ENCODE results near the gene FDX2.
A peak's percentile ranks its signal among the peaks of the same experiment; 100 is the strongest.

The FDX2 gene

GRCh38 chr19:10332965-10333757 lies 17.3 kb upstream of the FDX2 start, which contains the start of gene RAVER1:
RAVER1 (minus strand) TSS chr19:10333529; CDS start chr19:10333507, 22 bp downstream.
- peak; percentile 99 for DNase-seq (ENCODE audit: low spot score)

GRCh38 chr19:10332158-10332964 lies 16.5 kb upstream of the FDX2 start:
- no peak for DNase-seq (ENCODE audit: low spot score)

- no peak for DNase-seq (ENCODE audit: low spot score)
These were observed 13.7 kb upstream of the FDX2 start for GRCh38 chr19:10329555-10329954.

GRCh38 chr19:10328558-10329429 lies 13.0 kb upstream of the FDX2 start:
- DNase-seq (ENCODE audit: low spot score): no peak

GRCh38 chr19:10327793-10328192 lies 12.0 kb upstream of the FDX2 start:
- DNase-seq (ENCODE audit: low spot score): no peak

- no peak for DNase-seq (ENCODE audit: low spot score)
These were observed 9.9 kb upstream of the FDX2 start for GRCh38 chr19:10325732-10326131.

- DNase-seq (ENCODE audit: low spot score): no peak
These were observed 6.3 kb upstream of the FDX2 start for GRCh38 chr19:10321874-10322835.

GRCh38 chr19:10321417-10321797 lies 5.6 kb upstream of the FDX2 start:
- DNase-seq (ENCODE audit: low spot score): no peak

- DNase-seq (ENCODE audit: low spot score): no peak
These were observed 5.0 kb upstream of the FDX2 start for GRCh38 chr19:10320602-10321416.

GRCh38 chr19:10318807-10319682 lies 3.2 kb upstream of the FDX2 start:
- DNase-seq (ENCODE audit: low spot score): no peak

GRCh38 chr19:10317857-10318462 lies 2.1 kb upstream of the FDX2 start:
- no peak for DNase-seq (ENCODE audit: low spot score)

- DNase-seq (ENCODE audit: low spot score): no peak
These were observed 1.4 kb upstream of the FDX2 start for GRCh38 chr19:10317045-10317856.

- no peak for DNase-seq (ENCODE audit: low spot score)
These were observed 622 bp upstream of the FDX2 start for GRCh38 chr19:10316229-10317044.

- DNase-seq (ENCODE audit: low spot score): no peak
These were observed 6.4 kb downstream of the FDX2 start, which contains the start of gene ZGLP1 for GRCh38 chr19:10309423-10309822. ZGLP1 (minus strand) TSS chr19:10309815.

- DNase-seq (ENCODE audit: low spot score): no peak
These were observed 9.5 kb downstream of the FDX2 start for GRCh38 chr19:10306327-10306726.

- peak; percentile 79 for DNase-seq (ENCODE audit: low spot score)
These were observed 10.5 kb downstream of the FDX2 start for GRCh38 chr19:10305139-10305806.
